HG03159 (cell line): ENCODE data around the gene EXPH5.

ENCODE experiments used
- ATAC-seq: cut with Tn5 transposase; IDR thresholded peaks from one replicate; pipeline ENCODE4 v1.9.1; 2021; ENCODE audit warnings: mild to moderate bottlenecking, moderate library complexity; ENCODE audit not compliant: unreplicated experiment

EXPH5 gene

DNA sequence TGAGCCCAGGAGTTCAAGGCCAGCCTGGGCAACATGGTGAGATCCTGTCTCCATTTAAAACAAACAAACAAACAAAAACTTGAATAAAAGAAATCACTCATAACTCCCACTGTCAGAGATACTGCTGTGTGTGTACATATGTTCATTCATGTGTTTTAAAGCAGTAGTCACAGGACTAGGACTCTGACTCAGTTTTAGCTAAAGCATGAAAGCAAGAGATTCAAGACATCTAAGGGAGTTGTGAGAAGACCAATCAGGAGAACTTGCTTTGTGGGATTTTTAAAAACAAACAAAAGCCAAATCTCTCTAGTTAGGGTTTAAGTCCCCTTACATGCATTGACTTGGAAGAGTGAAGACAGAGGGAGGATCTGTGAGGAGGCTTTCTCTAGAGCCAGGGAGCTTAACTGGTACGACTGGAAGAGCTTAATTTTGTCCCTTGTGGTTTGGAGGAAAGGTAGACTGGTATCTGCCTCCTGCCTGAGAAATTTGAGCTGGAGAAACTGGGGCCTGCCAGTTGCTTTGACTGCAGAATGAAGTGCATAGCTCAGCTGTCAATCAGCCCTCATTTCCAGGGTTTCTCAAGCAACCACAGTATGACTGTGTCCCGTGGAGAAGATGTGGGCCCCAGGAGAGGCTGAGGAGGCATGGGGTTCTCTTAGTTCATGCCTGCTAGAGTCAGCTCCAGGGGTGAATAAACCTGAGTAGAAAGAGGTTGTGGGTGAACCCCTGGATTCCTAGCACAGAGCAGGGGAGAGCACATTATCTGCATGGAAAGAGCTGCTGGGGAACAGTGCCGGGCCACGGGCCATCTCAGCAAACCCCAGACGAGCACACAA lies 30.6 kb downstream of the EXPH5 start:
- ATAC-seq, result no peak

DNA sequence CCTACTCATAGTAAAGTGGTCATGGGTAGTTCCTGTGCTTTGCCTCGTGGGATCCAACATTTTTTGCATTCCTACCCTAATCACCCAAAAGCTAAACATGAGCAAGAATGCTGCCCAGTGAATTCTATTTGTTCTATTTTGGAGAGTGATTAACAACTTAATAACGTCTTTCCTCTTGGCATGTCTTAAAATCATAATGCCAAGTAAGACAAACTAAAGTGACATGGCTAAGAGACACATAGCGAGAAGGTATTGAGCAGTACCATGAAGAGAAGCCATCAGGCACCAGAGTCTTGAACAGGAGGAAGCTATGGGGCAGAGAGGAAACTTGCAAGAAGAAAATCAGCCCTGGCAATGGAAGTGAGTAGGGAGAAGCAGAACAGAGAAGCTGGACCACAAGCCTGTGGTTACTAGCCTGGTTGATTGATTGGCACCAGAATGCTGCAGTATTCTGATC lies 32.0 kb downstream of the EXPH5 start:
- no peak for ATAC-seq

DNA sequence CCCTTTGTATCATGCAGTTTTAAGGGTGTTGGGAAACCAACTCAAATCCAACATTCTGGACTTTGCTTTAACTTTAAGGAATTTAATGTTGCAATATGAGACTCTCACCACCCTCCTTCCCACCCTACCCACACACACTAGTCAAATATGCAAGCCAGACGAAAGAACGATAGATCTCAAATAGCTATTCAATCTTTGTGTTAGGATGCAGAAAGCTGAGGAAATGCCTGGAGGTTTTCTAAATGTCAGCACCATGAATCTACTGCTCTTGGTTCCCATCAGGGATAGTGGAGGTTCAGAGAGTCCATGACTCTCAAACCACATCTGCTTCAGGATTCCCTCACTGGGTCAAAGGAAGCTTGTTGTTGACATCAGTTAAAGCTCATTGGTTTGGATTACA lies 33.7 kb downstream of the EXPH5 start:
- ATAC-seq, result no peak

DNA sequence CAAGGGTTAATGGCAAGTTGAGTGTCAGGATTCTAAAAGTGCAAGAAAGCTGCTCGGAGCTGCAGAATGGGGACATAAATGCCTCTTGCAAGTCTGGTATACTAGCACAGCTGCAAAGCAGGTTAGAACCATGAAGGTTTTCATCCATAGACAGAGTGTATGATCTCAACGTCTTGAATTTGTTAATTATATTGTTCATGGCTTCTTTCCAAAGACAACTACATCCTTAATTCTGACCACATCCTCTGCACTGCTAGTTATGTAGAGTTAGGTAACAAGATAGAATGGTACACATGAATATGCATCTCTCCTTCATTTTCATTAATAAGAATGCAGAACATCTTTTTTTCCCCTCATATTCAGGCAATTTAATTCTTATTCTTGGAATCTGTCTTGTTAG lies 34.2 kb downstream of the EXPH5 start:
- ATAC-seq, result no peak

DNA sequence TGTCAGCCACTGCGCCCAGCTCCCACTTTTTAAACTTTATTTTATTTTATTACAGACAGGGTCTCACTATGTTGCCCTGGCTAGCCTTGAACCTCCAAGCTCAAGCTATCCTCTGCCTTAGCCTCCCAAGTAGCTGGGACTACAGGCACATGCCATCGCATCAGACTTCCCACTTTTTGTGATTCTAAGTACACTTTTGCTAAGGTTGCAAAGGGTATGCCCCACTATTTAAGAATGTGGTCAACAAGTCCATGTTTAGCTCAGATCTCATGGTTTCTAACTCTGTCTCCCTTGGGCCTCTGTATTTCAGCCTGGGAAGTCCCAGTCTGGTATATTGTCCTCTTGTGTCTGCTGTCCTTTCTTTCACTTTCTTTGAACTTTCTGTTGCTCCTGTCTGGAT lies 35.3 kb downstream of the EXPH5 start:
- peak; percentile 72 for ATAC-seq

DNA sequence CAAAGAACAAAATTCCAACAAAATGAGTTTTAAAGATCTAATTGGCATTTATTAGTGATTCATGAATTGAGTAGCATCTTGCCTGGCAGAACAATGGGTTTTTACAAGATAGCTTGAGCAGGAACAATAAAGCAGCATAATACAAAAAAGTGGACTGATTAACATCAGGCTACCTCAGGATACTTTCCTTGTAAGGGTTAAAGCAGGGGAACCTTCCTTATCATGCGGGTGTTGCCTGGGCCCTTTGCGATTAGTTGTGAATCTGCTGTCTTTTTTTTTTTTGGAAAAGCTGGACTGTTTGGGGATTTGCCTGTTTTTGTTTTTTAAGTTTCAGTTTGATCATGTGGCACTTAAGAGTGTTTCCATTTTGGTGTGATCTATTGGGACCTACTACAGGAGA lies 37.5 kb downstream of the EXPH5 start:
- no peak for ATAC-seq

DNA sequence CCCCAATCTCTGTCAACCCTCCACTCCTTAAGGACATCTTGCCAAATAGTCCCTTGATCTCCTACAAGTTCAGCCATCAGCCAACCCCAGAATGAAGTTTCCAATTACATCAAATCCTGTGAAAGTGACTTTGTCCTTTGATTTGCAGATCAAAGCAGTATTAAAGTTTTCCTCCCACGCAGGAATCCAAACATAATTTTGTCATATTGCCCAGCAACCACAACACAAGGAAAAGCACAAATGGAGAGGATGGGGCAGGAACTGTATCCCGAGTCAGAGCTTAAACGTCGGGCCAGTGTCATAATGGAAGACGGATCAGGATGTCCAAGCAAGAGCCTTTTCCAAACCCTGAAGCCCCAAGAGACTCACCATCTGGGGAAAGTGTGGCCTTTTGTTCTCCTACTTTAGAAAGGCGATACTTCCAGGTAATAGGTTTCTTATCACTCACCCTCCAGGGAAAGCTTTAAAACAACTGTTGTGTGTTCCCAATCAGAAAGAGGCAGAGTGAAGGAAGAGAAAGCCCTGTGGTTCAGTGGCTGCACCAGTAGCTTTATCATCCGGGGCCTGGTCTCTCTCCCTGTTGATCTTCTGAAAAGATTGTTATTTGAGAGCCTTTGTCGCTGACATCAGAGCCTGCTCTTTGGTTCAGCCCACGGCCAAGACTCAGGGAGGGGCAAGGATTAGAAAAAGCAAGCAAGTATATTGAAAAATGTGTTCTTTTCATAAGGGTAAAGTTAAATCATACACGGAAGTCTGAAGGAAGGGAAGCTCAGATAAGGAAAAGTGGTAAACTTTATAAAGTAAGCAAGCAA lies 41.7 kb downstream of the EXPH5 start:
- ATAC-seq, result no peak

DNA sequence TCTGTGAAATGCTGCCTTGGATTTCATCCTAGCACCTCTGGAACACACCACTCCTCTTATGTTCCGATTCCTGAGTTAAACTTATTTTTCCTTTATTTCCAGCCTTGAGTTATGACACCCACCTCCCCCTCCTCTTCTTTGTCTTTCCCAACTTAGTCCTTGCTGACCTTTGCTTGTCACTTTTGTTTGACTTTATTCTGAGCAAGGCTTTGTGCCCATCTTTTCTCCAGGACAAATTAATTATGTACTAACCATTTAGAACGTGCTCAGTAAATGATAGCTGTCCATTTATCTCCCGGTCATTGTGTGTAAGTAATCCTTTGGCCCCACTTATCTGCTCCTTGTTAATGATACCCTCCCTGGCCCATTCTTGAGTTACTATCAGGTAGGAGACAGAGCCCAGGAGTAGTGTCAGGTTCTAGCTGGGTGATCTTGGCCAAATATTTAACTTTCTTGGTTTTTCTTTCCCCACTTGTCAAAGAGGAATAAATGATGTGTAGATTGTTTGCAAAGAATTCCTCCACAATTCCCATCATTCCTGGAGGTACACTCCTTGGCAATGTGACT lies 44.2 kb downstream of the EXPH5 start:
- no peak for ATAC-seq

DNA sequence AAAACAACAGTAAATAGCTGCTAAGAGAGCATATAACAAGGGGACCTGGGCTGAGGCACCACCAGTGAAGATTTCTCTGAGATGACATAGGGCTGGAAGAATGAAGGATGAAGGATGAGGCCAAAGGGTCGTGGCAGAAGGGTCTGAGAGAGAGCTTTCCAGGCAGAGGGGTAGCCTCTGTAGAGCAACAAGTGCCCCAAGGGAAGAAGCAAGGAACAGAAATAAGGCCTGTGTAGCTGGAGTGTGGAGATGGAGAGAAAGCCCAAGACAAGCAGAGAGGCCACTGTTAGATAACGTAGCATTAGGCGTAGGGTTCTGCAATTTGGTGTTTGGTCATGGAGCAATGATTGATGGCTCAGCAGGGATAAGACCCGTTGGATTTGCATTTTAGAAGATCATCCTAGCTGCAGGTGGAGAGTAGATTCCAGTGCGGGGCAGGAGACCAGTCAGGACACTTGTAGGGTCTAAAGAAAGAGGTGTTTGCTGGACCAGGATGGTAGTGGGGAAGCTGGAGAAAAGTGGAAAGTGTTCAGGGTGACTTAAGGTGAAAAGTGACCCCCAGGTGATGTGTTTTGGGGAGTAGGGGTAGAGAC lies 47.6 kb downstream of the EXPH5 start:
- no peak for ATAC-seq

DNA sequence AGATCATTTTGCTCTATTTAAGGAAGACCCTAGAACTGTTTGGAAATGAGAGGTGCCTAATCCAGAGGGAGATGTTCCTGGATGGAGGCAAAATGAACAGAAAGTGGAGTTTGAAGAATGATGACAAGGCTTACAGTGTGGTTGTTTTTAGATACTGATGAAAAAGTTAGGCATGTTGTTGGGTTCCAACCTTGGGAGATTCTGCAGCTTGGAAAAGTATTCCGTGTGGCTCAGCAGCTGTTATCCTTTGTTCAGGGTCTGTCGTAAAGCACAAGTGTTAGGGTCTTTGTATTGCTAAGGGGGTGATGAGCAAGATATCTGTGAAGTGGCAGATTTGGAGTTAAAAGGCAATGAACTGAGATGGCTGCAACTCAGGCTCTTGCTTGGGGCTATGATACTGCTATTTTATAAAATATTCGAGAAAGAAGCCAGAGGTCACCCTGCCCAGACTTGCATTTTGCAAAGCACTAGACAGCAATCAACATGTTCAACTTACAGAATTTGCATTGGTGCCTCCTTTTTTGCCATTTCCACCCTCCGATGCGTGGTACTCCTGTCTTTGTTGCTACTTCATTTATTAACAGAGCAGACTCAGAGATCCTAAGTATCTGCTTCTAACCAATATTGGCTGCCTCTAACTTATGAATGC lies 50.1 kb downstream of the EXPH5 start:
- ATAC-seq, result no peak

DNA sequence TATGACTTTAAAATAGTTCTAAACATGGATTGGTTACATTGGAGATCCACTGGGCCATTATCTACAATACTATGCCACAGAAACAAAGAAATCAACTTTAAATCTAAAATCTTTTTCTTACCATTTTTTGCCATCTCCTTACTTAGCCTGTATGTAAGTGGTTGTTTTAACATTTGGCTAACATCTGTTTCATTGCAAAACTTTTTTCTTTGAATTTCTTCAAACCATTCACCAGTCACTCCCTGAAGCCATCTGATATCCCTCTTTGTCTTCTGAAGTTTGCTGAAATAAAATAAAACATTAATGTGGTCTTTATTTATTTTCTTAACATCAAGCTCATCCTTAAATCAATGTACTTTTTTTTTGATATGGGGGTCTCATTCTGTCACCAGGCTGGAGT lies 52.0 kb downstream of the EXPH5 start:
- ATAC-seq, result no peak

DNA sequence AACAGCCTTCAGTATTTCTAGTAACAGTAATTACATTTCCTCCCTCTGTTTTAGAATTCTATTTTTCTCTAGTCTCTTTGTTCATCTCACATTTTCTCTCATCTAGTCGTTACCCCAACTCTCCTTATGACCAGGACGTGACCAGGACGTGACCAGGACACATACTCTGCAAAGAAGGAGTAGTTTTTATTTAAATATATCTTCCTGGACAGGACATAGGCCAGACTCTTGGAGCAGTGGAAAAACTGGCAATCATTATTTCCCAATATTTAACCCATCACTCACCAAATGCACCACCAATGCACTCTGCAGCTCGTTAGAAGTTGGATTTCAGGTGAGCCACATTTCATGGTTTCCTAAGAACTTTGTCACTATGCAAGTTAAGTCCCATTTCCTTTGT lies 55.1 kb downstream of the EXPH5 start:
- no peak for ATAC-seq

DNA sequence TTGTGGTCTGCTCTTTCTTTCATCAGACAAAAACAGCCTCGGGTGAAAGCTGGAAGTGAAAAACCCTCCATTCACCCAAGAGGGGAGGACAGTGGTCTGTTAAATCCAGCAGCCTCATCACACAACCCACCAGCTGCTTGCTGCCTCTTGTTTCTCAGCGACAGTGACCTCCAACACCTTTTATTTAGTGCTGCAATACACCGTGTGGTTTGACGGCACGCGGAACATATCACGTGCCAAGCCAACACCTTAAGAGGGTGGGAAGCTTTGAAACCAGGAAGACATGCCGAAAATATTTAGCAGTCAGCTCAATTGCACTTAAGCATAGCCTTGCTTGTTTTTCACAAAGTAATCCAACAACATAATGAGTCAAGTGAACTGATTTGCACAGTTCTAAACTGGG lies 55.5 kb downstream of the EXPH5 start:
- ATAC-seq, result no peak

DNA sequence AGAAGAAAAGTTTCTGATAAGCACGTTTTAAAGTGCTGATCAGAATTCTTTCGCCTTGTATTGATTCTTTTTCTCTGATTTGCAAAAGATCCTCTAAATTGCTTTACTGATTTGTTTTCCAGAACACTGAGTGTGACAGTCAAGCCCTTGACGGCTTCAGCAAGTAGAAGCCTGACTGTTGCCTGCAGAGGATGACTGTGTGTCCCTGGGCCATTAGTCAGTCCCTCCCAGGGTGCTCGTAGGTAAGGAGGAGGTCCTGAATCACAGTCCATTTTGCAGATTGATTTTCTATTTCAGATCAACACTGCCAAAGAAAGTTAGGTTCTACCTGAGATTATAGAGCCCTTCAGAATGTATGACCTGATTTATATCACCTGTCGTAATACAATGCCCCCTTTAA lies 56.8 kb downstream of the EXPH5 start:
- ATAC-seq, result no peak

DNA sequence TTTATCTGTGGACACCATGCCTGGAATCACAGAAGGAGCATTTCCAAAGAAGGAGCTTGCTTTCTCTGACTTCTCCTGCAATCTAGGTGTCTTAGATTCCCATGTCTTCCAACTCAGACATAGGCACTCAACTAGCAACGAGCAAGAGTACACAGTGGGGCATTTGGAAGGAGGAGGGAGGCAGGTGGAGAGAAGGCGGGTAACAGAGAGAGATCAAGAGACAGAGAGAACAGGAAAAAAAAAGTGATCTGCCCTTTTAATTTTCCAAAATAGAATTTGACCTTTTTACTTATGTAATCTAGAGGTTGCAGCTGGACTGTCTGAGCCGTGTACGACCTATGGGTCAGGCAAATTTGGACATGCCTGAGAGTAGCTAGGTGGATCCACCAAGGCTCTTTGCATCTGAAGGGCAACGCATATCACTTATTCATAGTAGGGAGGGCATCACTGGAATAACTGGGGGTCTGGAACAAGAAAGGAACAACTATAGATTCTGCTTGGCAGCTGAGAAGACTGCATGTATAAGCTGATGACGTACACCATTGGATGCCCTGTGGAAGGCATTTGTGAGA lies 58.1 kb downstream of the EXPH5 start:
- ATAC-seq, result no peak

DNA sequence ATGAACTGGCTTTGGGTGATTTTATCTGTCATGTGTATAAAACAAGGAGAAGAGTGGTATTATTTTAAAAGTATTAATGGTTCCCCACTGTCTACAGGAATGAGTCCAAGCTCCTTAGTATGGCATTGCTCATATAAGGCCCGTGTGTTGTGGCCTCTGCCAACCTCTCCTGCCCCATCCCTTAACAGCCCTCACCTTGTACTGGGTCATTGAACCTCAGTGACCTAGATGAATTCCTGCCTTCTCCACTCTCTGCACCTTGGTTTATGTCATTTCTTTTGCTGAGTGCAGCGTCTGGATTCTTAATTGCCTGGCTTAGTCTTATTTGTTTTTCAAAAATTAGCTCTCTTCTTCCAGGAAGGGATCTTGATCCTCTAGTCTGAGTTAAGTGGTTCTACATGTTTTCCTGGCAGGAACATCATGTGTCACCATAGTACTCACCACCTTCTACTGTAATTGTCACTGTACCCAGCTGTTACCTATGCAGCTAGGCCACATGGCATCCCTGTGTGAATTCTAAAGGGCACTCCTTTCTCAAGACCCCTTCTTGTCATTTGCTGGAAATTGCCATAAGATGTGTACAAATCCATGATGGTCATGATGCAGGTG lies 59.2 kb downstream of the EXPH5 start:
- ATAC-seq, result no peak

DNA sequence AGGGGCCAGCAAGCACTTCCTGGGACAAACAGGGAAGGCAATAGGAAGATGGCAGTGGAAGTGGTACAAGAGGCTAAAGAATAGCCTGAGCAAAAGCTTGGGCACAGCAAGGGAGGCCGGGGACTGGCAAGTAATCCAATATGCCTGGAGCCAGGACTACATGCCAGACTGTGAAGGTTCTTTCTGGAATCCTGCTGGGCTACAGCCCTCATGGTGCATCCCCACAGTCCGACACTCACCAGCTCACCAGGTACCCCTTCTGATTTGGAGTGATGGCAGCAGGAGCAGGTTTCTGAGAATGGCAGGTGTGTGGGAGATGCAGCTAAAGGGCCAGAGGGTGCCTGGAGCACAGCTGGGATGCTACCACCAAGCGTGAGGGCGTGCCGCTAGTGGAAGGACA lies 63.1 kb downstream of the EXPH5 start:
- no peak for ATAC-seq

DNA sequence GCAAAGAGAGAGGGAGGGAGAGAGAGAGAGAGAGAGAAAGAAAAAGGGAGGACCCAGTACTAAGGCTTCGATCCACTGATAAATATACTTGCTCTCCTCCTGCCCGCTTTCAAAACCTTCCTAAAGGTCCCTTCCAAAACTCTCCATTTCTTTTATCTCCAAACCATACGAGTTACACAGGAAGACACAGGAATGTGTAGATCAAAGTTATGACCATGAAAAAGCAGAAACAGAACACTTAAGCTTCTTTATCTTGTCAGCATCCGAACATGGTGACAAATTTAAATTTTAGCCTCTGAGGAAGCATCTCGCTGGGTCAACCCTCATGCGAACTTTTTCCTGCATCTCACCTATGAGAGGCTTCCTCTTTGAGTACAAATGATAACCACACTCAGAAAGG lies 66.2 kb downstream of the EXPH5 start:
- ATAC-seq, result no peak

DNA sequence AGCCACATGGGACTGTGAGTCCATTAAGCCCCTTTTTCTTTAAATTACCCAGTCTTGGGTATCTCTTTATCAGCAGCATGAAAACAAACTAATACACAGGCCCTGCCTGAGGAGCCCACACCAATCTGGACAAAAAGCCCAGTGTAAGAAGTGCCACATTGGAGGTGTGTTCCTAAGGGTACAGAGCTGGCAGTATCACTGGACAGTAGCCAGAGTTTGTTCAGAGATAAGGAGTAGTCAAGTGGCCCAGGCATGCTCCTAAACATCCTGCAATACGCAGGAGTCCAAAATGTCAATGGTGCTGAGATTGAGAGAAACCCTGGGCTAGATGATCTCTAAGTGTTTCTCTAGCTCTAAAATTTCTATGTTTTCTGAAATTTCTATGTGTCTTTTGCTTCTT lies 68.4 kb downstream of the EXPH5 start:
- ATAC-seq, result no peak

DNA sequence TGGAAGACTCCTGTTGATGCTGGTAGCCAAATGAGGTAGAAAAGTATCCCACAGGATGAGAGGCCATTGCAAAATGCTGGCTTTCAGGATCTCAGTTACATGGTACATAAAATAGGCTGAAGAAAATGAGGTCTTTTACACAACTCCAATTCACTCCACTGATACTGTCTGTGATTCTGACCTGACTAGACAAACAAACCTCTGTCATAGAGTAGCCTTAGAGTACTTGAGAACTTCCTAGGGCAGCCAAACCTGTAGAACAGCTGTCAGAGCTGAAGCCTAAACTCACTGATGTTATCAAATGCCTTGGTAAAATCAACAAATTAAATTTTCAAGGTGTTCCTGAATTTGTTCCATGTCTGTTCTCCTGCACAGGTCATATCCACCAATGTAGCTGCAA lies 69.1 kb downstream of the EXPH5 start:
- ATAC-seq, result no peak
